ENCODE measurements around the gene TIMM13. TPM values are rescaled to one million over a fixed set of nuclear protein-coding genes. Genes with fewer than 3 reads are reported as not detected.

The TIMM13 gene
- total RNA-seq (100 to 1,000 TPM in 1 of 2 donors, 10 to 100 TPM in 1; 27.2 to 103 TPM), polyA plus RNA-seq (100 to 1,000 TPM in 1 of 2 donors, 10 to 100 TPM in 1; 58.5 to 103 TPM)
- long read RNA-seq, donor 1, transcript TIMM13-201 (3 exons, 1,973 nt) = major isoform, 87 of 115 reads
- long read RNA-seq, donor 1, partial matches to known transcripts = 28 of 115 reads
- long read RNA-seq, donor 1, other reads (novel, unspliced or antisense) = 0 of 115 reads
- long read RNA-seq, donor 2, transcript TIMM13-201 (3 exons, 1,973 nt) = major isoform, 53 of 53 reads
- long read RNA-seq, donor 2, partial matches to known transcripts = 0 of 53 reads
- long read RNA-seq, donor 2, other reads (novel, unspliced or antisense) = 0 of 53 reads
- long read RNA-seq, donor 3, transcript TIMM13-201 (3 exons, 1,973 nt) = major isoform, 59 of 59 reads
- long read RNA-seq, donor 3, partial matches to known transcripts = 0 of 59 reads
- long read RNA-seq, donor 3, other reads (novel, unspliced or antisense) = 0 of 59 reads
- long read RNA-seq, donor 4, transcript TIMM13-201 (3 exons, 1,973 nt) = major isoform, 60 of 80 reads
- long read RNA-seq, donor 4, partial matches to known transcripts = 20 of 80 reads
- long read RNA-seq, donor 4, other reads (novel, unspliced or antisense) = 0 of 80 reads
- long read RNA-seq, donor 5, transcript TIMM13-201 (3 exons, 1,973 nt) = major isoform, 119 of 137 reads
- long read RNA-seq, donor 5, partial matches to known transcripts = 10 of 137 reads
- long read RNA-seq, donor 5, other reads (novel, unspliced or antisense) = 8 of 137 reads

DNA sequence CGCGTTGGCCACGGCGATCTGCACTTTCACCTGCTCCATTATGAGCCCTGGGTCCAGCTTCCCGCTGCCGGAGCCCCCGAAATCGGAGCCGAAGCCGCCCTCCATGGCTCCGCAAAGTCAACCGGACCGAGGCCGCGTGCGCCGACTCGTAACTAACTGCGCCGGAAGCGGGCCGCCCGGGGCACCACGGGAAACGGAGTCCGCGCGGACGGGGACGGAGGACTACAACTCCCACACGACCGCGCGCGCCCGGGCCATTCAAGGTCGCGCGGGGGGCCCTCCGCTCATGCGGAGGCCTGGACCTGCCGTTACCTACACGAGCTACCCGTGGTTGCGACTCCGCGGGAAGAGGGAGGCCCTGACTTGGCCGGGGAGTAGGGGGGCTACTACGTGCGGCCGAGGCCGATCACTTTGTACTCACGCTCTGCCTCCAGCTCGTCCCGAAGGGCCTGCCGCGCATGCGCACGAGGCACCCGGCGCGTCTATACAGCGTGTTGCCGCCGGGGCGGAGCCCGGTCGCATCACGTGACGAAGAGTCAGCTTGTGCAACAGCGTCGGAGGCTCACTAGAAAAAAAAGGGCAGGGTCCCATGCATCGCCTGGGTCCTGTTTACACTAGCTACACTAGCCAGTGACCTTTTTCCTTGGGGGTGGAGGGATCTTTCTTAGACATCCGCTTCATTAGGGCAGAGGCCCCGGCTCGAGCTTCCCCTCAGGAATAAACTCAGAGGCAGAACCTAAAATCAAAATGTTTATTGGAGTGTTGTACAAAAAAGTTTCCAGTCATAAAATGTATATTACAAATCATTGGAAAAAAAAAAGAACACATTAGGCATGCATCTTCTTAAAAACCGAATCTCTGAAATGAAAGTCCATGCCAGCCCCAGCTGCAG is at the start of gene TIMM13:
TIMM13 (minus strand) TSS at position 158 of the 892 bp plus-strand sequence; CDS start at position 105, 53 bp downstream.
- TF ChIP-seq, protein P1, sequence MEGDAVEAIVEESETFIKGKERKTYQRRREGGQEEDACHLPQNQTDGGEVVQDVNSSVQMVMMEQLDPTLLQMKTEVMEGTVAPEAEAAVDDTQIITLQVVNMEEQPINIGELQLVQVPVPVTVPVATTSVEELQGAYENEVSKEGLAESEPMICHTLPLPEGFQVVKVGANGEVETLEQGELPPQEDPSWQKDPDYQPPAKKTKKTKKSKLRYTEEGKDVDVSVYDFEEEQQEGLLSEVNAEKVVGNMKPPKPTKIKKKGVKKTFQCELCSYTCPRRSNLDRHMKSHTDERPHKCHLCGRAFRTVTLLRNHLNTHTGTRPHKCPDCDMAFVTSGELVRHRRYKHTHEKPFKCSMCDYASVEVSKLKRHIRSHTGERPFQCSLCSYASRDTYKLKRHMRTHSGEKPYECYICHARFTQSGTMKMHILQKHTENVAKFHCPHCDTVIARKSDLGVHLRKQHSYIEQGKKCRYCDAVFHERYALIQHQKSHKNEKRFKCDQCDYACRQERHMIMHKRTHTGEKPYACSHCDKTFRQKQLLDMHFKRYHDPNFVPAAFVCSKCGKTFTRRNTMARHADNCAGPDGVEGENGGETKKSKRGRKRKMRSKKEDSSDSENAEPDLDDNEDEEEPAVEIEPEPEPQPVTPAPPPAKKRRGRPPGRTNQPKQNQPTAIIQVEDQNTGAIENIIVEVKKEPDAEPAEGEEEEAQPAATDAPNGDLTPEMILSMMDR (IDR thresholded peaks at IDR 0.05; ENCODE audit: control extremely low read depth, extremely low read depth) = no peak
- H3K4me3 ChIP-seq = peak within 1 kb of the TSS; percentile 89
- peak within 1 kb of the TSS; percentile 94 to 99 for H3K27ac ChIP-seq (ENCODE audit: low read depth in 1 of 2, low read length in 1 of 2)
- peak within 1 kb of the TSS in 1 of 2 donors; percentile 55 for H3K9ac ChIP-seq (ENCODE audit: insufficient read depth in 1 of 2, low read length in 2 of 2)
- peaks cover 0 to 41% (median 11%) of the 10 kb centered on the region in 5 donors for H3K4me1 ChIP-seq (ENCODE audit: control insufficient read depth in 5 of 5, insufficient read depth in 5 of 5, low read length in 5 of 5)
- 0 to 1% methylated on average over 75 to 77 of the region's 77 CpGs for WGBS, 2 donors
- no peaks in the 10 kb centered on the region for H3K27me3 ChIP-seq (ENCODE audit: control insufficient read depth in 3 of 3, insufficient read depth in 3 of 3, low read length in 2 of 3)
- peak; percentile 96 for ATAC-seq (ENCODE audit: insufficient read depth, low FRiP score)
- DNase-seq = peak; percentile 97 to 99 (median 99)
- peaks cover 0 to 3% (median 0%) of the 10 kb centered on the region in 4 donors for H3K9me3 ChIP-seq (ENCODE audit: control insufficient read depth in 4 of 4, insufficient read depth in 3 of 4, low read length in 3 of 4)
- peaks cover 2 to 34% (median 7%) of the 10 kb centered on the region in 4 donors for H3K36me3 ChIP-seq (ENCODE audit: control insufficient read depth in 4 of 4, insufficient read depth in 4 of 4, low read length in 4 of 4)

GRCh38 chr19:2476451-2477140 is 49.2 kb upstream of the TIMM13 start:
- Histone ChIP-seq H3K9ac (ENCODE audit: insufficient read depth in 1 of 2, low read length in 2 of 2) (peak overlapping the region in 1 of 2 donors; percentile 37), H3K36me3 (ENCODE audit: control insufficient read depth in 4 of 4, insufficient read depth in 4 of 4, low read length in 4 of 4) (peaks cover 0 to 8% (median 0%) of the 10 kb centered on the region in 4 donors), H3K4me3 (peak overlapping the region; percentile 84), H3K9me3 (ENCODE audit: control insufficient read depth in 4 of 4, insufficient read depth in 3 of 4, low read length in 3 of 4) (no peaks in the 10 kb centered on the region), H3K4me1 (ENCODE audit: control insufficient read depth in 5 of 5, insufficient read depth in 5 of 5, low read length in 5 of 5) (peaks cover 0 to 36% (median 4%) of the 10 kb centered on the region in 5 donors), H3K27ac (ENCODE audit: low read depth in 1 of 2, low read length in 1 of 2) (peak overlapping the region; percentile 85 to 87), H3K27me3 (ENCODE audit: control insufficient read depth in 3 of 3, insufficient read depth in 3 of 3, low read length in 2 of 3) (peaks cover 0 to 4% (median 0%) of the 10 kb centered on the region in 3 donors)
- DNase-seq (peak; percentile 41 to 45 (median 42)), ATAC-seq (ENCODE audit: insufficient read depth, low FRiP score) (peak; percentile 1)
- TF ChIP-seq, protein P1 (IDR thresholded peaks at IDR 0.05; ENCODE audit: control extremely low read depth, extremely low read depth) = no peak
- 0 to 1% methylated on average over 41 to 42 of the region's 42 CpGs for WGBS, 2 donors

All from lung (tissue), 16 donors.